Pulmonary artery endothelial cell (primary cell): ENCODE data around the gene SBF2. TPM values are rescaled to one million over a fixed set of nuclear protein-coding genes. Genes with fewer than 3 reads are reported as not detected.

Experiments used
- DNase-seq: peaks from one replicate; pipeline ENCODE4 v3.0.0-alpha.2; 2011; ENCODE audit warnings: low read depth, low spot score
- total RNA-seq: library from RNA; depleted of rRNA; stranded (reverse); fragments of >200 nt; gene quantifications from 2 replicates; pipeline ENCODE4 v1.2.3, GENCODE V29; 2014

The SBF2 gene
- total RNA-seq, 1 donor from 2014 or later, result 32.7 TPM

DNA sequence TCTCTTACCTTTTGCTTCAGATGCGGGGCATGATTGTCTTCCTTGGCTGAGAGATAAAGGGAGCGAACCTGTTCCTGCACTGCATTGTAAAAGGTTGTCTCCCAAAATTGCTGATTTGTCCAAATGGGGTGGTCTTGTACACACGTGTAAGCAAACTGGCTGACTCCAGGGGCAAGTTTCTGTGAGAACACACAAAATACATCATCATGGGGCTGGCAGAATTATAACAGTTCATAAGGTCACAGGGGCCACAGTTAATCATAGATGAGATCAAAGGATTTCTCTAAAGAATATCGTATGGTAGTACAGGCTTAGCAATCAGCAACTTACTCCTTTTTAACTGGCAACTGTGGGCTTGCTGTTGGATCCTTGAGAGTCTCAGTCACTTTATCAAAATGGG lies 435.8 kb downstream of the SBF2 start:
- DNase-seq, result no peak

DNA sequence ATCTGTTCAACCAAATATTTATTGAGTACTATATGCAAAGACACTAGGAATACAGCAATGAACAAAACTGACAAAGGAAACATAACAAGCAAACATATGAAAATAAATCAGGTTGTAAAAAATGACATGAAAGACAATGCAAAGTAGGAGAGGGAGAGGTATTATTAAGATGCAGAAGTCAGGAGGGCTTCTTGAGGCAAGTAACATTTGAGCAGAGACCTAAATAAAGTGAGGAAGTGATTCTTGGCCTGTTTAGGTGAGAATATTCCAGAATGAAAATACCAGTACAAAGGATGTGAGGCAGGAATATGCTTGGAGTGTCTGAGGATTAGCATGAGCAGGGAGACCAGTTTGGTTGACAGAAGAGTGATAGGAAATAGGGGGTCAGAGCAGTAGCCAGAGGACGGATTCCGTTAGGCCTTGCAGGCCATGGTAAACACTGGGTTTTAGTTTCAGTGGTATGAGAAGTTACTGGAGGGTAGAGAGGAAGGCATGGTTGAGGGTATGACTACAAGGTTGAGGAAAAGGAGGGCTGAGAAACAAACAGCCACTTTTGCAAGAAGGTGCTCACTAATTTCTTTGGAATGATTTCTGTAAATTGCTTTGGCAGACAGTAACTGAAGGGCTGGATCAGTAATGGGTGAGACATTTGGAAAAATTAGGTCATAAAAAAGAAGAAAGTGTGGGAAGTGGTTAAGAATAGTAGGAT lies 438.3 kb downstream of the SBF2 start:
- DNase-seq, result no peak

DNA sequence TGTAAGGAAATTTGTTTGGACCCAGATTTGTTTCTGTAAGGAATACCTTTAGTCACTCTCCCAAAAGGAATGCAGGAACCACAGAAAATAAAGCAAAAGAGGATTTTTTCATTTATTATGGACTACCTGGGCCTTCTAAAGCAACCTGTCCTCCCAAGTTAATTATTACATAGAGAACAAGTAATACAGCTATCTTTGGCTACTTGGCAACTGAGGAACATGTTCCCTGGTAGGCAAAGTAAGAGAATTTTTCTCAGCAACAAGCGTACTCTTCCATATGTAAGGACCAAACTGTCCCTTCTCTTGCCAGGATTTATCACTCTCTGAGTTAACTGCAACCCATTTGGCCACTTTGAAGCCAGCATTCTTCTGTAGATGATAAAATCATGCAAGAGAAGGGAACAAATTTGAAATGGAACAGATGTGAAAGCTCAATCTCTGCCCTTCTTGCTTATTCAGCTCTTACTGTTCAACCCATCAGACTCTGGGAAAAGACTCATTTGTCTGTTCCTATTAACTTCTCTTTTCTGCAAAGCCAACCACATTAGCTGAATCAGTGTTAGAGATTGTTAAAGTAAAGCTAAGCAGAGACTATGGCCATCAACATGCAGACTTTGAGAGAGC lies 440.0 kb downstream of the SBF2 start:
- no peak for DNase-seq

DNA sequence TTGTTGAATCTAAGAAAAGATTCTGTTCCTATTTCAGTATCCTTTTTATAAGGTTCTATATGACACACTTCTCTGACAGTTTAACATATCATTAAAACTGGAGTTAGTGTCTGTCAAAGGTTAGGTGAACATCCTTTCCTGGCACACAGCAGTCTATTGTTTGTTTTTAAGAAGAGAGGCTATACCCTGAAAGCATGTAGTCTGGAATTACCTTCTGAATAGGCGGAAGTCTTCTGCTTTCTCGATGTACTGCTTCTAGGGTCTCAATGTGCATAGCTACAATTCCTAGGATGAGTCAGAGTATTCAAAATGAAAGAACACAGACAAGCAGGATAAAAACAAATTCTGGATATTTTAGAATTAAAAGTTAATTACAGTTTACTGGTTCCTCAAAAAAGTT lies 441.6 kb downstream of the SBF2 start:
- peak; percentile 69 for DNase-seq

DNA sequence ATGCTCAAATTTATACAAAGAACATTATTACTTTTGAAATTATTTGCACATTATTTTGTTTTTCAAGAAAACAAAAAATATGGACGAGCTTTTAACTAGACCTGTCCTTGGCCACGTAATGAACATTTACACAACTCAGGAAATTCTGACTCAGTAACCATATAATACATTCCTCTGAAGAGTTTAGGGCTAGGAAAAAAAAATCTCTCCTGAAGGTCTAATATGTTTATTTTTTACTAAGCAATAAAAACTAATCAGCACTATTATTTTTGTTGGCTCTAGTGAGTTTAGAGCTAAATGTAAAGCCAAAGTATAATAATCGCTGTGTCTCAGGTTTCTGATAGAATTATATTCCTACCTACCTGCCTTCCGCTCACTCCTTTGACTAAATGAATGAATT lies 442.7 kb downstream of the SBF2 start:
- DNase-seq, result no peak

DNA sequence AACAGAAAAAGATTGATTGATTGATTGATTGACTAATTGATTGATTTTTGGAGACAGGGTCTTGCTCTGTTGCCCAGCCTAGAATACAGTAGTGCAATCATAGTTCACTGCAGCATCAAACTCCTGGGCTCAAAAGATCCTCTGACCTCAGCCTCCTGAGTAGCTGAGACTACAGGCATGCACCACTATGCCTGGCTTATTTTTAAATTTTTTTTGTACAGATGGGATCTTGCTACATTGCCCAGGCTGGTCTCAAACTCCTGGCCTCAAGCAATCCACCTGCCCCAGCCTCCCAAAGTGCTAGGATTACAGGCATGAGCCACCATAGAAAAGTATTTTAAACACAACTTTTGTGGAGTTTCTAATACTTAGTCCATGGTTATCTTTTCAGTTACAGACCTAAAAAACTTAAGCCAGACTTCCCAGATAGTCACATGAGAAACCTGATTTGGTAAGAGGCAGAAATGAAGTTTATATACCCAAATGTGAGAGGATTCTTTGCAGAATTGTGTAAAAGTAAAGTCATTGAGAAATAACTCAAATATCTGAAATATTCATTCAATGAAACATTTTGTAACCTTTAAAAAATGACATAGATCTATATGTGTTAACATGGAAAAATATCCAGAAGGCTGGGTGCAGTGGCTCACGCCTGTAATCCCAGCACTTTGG lies 443.7 kb downstream of the SBF2 start:
- no peak for DNase-seq

DNA sequence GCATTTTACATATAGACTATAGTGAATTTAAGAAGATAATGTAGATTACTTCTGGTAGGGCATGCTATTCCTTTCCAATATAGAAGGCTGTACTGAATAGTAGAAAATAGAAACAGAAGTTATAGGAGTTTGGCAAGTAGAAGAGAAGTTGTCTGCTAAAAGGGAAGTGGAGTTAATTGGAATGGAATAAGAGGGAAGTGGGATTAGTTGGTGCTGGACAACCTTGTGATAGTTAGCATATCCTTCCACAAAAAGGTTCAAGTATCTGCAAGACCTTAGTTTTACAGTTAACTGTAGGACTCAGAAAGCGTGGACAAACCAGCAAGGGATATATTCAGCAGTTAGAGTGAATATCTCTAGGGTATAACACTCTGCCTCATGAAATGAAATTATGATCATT lies 444.6 kb downstream of the SBF2 start:
- DNase-seq, result no peak

DNA sequence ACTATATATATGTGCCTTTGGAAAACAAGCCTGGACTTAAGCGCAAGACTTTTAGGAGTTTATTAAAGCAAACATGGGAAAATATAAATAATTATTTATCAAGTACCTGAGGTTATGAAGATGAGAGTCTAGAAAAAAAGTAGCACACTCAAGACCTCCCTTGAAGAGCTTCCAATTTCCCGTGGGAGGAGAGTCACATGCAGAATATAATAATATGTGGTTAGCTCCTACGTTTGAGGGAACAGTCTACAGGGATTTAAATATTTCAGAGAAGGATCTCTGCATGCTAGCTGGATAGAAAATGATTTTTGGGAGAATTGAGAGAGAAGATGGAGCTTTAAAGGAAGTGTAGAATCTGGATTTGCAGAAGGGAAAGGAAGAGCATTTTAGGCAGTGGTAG lies 446.4 kb downstream of the SBF2 start:
- DNase-seq, result no peak

DNA sequence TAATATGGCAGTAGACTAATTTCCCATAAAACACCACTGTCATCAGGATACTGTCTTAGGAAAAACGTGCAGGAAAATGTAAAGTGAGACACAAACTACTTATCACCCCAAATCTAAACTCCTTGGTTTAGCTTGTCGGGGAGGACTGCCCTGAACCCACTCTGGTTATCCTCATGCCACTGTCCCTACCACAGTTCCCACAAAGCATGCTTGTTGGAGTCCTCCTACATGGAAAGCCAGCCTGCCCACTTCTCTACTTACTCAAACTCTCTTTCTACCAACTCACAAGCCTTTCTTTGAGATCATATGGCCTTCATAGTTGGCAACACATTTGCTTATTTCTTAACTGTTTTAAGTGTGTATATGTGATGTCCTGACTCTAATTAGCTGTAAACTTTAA lies 451.1 kb downstream of the SBF2 start:
- DNase-seq, result no peak

DNA sequence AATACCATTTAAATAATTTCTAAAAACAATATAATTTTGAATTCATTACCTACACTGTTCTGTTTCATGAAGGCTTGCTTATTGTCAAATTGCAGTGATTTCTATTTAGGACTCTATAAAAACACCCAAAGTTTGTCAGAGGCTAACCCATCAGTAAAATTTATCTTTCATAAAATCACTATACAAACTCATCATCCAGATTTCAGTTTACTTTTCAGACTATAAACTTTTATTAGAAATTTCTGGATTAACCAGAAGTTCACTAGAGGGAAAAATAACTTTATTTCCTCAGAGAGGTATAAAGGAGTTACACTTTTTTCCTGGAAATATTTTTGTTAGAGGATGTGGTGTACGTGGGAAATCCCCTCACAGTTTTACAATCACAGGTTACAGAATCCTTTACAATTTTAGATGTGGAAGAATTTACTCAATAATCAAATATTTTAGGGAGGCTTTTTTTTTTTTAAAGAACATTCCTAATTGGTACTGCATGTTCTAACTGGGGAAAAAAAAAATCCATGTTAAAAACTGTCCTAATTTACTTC lies 453.5 kb downstream of the SBF2 start:
- no peak for DNase-seq

DNA sequence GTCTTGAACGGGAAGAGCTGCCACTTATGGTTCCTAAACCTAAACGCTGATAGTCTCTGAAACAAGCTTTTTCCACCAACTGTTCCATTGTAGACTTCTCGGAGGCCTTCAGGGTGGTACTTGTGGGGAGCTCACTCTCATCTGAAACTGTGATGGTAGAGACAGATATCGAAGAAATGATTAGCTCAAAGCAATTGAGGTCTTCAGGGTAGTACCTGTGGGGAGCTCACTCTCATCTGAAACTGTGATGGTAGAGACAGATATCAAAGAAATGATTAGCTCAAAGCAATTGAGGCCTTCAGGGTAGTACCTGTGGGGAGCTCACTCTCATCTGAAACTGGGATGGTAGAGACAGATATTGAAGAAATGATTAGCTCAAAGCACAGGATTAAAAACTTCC lies 454.5 kb downstream of the SBF2 start:
- DNase-seq, result no peak

DNA sequence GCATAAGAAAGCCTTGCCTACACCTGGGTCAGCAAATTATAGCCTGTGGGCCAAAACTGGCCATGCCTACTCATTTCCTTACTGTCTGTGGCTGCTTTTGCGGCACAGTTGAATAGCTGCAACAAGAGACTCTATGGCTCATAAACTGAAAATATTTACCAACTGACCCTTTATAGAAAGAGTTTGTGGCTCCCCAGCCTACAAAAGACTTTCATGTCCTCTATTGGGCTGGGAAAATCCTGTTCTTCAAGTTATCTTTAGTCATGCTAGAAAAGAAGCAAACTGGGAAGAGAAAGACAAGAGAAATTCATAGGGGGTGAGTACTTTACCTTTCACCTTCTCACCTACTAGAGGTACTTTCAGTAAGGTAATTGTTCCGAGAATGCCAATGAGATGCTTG lies 455.1 kb downstream of the SBF2 start:
- DNase-seq, result no peak

DNA sequence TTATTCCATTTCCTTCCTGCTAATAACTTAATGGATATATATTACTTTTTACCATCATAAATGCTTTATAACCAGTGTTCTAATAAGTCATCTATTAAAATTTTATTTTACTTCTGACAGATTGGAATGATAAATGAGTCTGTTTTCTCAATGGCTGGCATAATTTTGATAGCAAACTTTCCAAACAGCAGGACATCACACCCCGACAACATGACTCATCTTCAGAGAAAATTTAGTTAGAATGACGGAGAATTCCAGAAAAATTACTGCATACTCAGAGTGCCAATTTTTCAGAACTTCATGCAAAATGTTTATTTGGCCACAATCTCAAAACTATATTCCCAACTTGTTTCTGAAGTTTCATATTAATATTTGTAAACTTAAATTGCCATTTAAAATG lies 455.8 kb downstream of the SBF2 start:
- DNase-seq, result no peak

DNA sequence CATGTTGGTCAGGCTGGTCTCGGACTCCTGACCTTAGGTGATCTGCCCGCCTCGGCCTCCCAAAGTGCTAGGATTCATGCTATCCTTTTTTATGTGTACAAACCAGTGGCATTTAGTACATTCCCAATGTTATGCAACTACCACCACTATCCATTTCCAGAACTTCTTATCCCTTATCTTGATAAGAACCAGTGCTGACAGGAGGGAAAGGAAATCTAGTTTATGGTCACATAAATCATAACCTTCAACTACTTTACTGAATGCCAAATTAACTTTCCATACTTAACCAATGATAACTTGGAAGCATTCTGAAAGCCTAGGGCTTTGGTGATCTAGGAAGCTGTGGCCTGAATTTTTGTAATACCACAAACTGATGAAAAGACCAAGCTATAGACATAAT lies 459.7 kb downstream of the SBF2 start:
- no peak for DNase-seq

DNA sequence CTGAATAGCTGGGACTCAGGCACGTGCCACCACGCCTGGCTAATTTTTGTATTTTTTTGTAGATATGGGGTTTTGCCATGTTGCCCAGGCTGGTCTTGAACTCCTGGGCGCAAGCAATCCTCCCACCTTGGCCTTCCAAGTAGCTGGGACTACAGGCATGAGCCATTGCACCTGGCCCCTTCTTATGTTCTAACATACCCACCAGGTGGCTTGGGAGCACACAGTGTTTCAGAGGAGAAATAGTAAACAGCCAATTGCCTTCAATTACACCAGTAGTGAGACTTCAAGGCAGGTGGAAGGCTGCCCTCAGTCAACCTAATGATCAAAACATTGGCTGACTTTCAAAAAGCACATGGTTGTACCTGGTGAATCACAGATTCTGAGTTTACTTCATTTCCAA lies 462.9 kb downstream of the SBF2 start:
- no peak for DNase-seq

DNA sequence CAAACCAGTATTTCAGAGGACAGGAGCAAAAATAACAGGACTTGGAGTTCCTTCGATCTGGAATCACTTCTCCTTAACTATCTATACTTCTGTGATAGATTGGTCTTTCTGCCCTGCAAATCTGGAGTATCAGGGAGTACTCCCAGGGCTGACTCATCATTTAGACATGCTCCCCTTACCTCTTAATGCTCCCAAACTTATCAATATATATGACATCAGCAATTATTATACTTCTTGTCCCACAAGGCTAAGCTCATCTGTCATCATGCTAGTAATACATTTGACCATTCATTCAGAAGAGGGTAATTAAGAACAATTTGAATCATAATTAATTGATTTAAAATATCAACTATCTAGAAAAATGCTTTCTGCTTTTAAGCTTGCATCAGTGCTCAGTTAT lies 466.3 kb downstream of the SBF2 start:
- DNase-seq, result no peak

DNA sequence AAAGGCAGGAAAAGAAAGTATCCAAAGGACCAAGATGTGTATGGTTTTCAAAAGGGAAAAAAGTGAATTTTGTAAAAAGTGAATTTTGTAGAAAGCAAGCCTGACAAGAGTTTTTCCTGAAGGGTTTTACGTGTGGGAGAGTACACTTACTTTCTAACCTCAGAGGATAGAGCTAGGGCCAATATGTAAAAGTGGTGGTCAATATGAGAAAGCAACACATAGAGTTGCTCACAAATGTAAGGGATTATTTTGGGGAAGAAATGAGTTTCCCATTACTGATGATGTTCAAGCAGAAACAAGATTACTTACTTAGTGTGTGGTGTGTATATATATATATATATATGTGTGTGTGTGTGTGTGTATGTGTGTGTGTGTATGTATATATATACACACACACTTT lies 467.6 kb downstream of the SBF2 start:
- no peak for DNase-seq

DNA sequence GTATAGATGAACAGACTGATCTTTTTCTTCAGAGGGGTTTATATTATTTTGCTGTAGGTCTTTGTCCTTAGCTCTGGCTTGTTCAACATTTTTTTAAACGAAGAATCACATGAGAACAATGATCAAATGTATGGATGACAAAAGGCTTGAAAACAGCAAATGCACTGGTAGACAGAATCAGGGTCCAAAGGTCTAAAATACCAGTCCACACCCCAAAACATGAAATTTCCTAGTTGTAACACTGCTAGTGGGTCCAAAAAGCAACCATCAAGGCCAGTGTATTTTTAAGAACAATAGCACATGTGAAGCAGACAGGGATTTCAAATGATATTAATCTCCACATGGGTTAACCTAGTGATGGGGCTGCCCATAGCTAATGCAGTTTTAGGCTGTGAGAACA lies 468.1 kb downstream of the SBF2 start:
- DNase-seq, result no peak

DNA sequence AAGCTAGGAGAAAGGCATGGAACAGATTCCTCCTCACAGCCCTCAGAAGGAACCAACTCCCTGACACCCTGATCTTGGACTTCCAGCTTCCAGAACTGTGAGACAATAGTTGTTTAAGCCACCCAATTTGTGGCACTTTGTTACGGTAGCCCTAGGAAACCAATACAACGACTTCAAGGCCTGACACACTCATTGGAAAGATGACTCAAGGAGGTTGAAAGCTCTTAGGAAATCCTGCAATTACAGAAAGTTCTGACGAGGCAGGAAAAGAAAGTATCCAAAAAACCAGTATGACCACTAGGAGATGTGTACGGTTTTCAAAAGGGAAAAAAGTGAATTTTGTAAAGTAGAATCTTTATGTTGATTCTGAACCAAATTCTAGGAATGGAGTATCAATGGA lies 468.7 kb downstream of the SBF2 start:
- DNase-seq, result peak; percentile 7

DNA sequence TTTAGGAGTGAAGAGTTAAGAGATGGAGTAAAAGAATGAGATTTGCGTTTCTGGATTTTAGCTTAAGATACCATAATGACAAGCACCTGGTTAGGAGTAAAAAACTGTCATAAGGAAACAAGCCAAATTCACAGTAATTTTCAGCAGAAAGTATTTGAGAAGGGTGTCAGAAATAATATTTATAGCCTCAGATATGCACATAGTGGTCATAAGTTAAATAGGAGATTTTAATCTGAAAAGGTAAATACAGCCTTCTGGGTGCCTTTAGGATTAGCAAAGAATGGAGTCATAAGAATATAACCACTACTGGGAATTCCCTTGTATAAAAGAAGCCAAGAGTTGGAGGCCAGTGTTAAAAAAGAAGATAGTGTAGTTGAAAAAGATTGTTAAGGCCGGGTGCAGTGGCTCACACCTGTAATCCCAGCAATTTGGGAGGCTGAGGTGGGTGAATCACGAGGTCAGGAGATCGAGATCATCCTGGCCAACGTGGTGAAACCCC lies 470.1 kb downstream of the SBF2 start:
- no peak for DNase-seq

DNA sequence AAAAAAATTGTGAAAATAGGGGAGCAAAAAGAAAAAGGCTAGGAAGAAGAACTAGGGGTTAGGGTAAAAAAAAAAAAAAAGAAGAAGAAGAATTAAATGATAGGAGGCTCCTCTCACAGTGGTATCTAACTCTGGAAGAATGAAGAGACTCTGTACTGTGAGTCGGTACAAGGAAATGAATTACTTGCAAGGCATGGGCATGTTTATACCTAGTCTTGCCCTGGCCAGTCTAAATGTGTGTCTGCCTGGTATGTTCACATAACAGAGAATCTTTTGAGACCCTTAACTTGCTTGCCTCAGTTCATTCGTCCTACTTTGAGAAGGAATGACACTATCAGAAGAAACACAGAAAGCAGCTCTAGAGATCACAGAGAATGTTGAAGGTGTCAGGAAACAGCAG lies 470.6 kb downstream of the SBF2 start:
- no peak for DNase-seq

DNA sequence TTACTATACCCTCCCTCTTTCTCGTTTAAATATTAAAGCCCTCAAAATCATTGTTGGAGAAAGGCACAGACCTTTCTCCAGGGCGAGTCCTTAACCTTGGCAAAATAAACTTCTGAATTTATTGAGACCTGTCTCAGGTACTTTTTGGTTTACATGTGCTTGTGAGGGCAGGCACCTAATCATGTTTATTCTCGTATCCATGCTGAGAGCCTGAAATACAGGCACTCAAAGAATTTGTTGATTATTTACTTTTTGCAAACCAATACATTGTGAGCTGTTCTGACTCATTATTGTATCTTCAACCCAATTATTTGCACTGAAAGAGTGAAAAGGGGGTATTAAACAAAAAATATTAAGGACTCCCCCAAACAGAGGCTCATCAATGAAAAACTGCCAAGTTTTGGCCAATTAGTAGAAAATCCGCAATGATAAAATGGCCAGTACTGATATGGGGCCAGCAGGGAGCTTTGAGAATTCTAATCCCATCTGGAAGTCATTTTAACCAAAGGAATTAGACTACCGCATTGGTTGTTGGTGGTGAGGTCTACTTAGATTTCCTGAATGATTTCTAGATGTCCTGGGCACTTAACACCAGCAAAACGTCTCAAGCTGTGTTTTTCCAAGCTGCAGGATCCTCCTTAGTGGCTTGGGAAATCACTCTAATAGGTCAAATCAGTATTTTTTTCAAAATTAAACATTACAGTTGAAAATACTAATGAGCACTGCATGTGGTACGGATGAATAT lies 472.8 kb downstream of the SBF2 start:
- DNase-seq, result no peak
